ENCODE data around the gene SLC35A3. TPM values are rescaled to one million over a fixed set of nuclear protein-coding genes. Genes with fewer than 3 reads are reported as not detected.

SLC35A3 gene
- total RNA-seq, 1 experiment from 2014 or later, result 16.9 TPM

- Histone ChIP-seq H3K4me1 (0 out of 2 replicates have a peak, but pooled peaks cover 3% of the 10 kb centered on the region), H3K9me3 (no peaks in the 10 kb centered on the region), H3K36me3 (ENCODE audit: control insufficient read depth, insufficient read depth, low read length) (no peaks in the 10 kb centered on the region), H3K27me3 (replicated peaks; ENCODE audit: control insufficient read depth, insufficient read depth, low read length) (no peaks in the 10 kb centered on the region), H3K4me3 (ENCODE audit: low read depth, low read length) (no peak overlapping the region)
- H3K4me1 Mint-ChIP-seq (ENCODE audit: low read depth, unreplicated experiment), result no peaks in the 10 kb centered on the region
- ChIA-PET CTCF (no interaction called here), POLR2A (no interaction called here)
- no peak for TF ChIP-seq CTCF (IDR thresholded peaks at IDR 0.05; ENCODE audit: insufficient read depth in 1 of 2, low read depth in 1 of 2, low read length in 1 of 2, severe bottlenecking in 1 of 2, unreplicated experiment in 1 of 2)
- intact Hi-C loops (cut with micrococcal nuclease; ENCODE audit: unreplicated experiment), result loop anchor here (5.0 kb wide), 1 partner anchor 188 kb away; no protein-coding TSS in a partner anchor
- no peaks in the 10 kb centered on the region for H3K9me3 Mint-ChIP-seq (ENCODE audit: unreplicated experiment)
- no peak for DNase-seq
- H3K27ac Mint-ChIP-seq (ENCODE audit: unreplicated experiment), result no peak overlapping the region
- no TSS peak for BruUV-seq (replicated peaks)
- H3K27me3 Mint-ChIP-seq (ENCODE audit: insufficient read depth, unreplicated experiment), result no peaks in the 10 kb centered on the region
- H3K4me3 Mint-ChIP-seq (ENCODE audit: unreplicated experiment), result no peak overlapping the region
- H3K36me3 Mint-ChIP-seq (ENCODE audit: insufficient read depth, unreplicated experiment), result peaks cover 18% of the 10 kb centered on the region
Observed at GRCh38 chr1:100035214-100035613, 65.4 kb downstream of the SLC35A3 start.

GRCh38 chr1:100036718-100037655 is 67.2 kb downstream of the SLC35A3 start:
- POLR2A ChIA-PET, result interaction anchor here (0.6 to 2.0 kb wide), 6 partner anchors 67 to 1696 kb away, joined by 4 to 12 read pairs (median 6); partner anchors contain the start of genes SASS6, SLC35A3 and TRMT13
- CTCF ChIA-PET, result no interaction called here
- peak; percentile 2 to 44 for DNase-seq
- Mint-ChIP-seq H3K4me3 (ENCODE audit: unreplicated experiment) (peak overlapping the region; percentile 99), H3K4me1 (ENCODE audit: low read depth, unreplicated experiment) (no peaks in the 10 kb centered on the region), H3K27ac (ENCODE audit: unreplicated experiment) (peak overlapping the region; percentile 99), H3K9me3 (ENCODE audit: unreplicated experiment) (no peaks in the 10 kb centered on the region), H3K27me3 (ENCODE audit: insufficient read depth, unreplicated experiment) (no peaks in the 10 kb centered on the region), H3K36me3 (ENCODE audit: insufficient read depth, unreplicated experiment) (peaks cover 18% of the 10 kb centered on the region)
- Histone ChIP-seq H3K4me3 (ENCODE audit: low read depth, low read length) (peak overlapping the region; percentile 60), H3K4me1 (0 out of 2 replicates have a peak, but pooled peaks cover 5% of the 10 kb centered on the region), H3K36me3 (ENCODE audit: control insufficient read depth, insufficient read depth, low read length) (no peaks in the 10 kb centered on the region), H3K9me3 (no peaks in the 10 kb centered on the region), H3K27me3 (replicated peaks; ENCODE audit: control insufficient read depth, insufficient read depth, low read length) (no peaks in the 10 kb centered on the region)
- TSS peak; percentile 89 for BruUV-seq (replicated peaks)
- no peak for TF ChIP-seq CTCF (IDR thresholded peaks at IDR 0.05; ENCODE audit: insufficient read depth in 1 of 2, low read depth in 1 of 2, low read length in 1 of 2, severe bottlenecking in 1 of 2, unreplicated experiment in 1 of 2)
- intact Hi-C loops (cut with micrococcal nuclease; ENCODE audit: unreplicated experiment), result loop anchor here (5.0 kb wide), 1 partner anchor 190 kb away; no protein-coding TSS in a partner anchor

GRCh38 chr1:100037656-100037926 is 67.8 kb downstream of the SLC35A3 start:
- no peaks in the 10 kb centered on the region for H3K36me3 ChIP-seq (ENCODE audit: control insufficient read depth, insufficient read depth, low read length)
- Mint-ChIP-seq H3K27ac (ENCODE audit: unreplicated experiment) (peak overlapping the region; percentile 99), H3K4me1 (ENCODE audit: low read depth, unreplicated experiment) (no peaks in the 10 kb centered on the region), H3K4me3 (ENCODE audit: unreplicated experiment) (peak overlapping the region; percentile 99), H3K36me3 (ENCODE audit: insufficient read depth, unreplicated experiment) (peaks cover 18% of the 10 kb centered on the region), H3K9me3 (ENCODE audit: unreplicated experiment) (no peaks in the 10 kb centered on the region), H3K27me3 (ENCODE audit: insufficient read depth, unreplicated experiment) (no peaks in the 10 kb centered on the region)
- H3K9me3 ChIP-seq, result no peaks in the 10 kb centered on the region
- no peak for TF ChIP-seq CTCF (IDR thresholded peaks at IDR 0.05; ENCODE audit: insufficient read depth in 1 of 2, low read depth in 1 of 2, low read length in 1 of 2, severe bottlenecking in 1 of 2, unreplicated experiment in 1 of 2)
- H3K4me1 ChIP-seq, result 0 out of 2 replicates have a peak, but pooled peaks cover 5% of the 10 kb centered on the region
- no peak for DNase-seq
- BruUV-seq (replicated peaks), result no TSS peak
- H3K4me3 ChIP-seq (ENCODE audit: low read depth, low read length), result peak overlapping the region; percentile 60
- CTCF ChIA-PET, result no interaction called here
- POLR2A ChIA-PET, result interaction anchor here (0.6 to 2.0 kb wide), 6 partner anchors 67 to 1695 kb away, joined by 4 to 12 read pairs (median 6); partner anchors contain the start of genes SASS6, SLC35A3 and TRMT13
- H3K27me3 ChIP-seq (replicated peaks; ENCODE audit: control insufficient read depth, insufficient read depth, low read length), result no peaks in the 10 kb centered on the region
- intact Hi-C loops (cut with micrococcal nuclease; ENCODE audit: unreplicated experiment), result loop anchor here (5.0 kb wide), 1 partner anchor 190 kb away; no protein-coding TSS in a partner anchor

Measured in Caco-2 (cell line).